GM23248 (cell line): ENCODE results near the gene UNC119B. TPM values are rescaled to one million over a fixed set of nuclear protein-coding genes. Genes with fewer than 3 reads are reported as not detected.
"Not testable (repeated sequence)": the region's sequence is repeated elsewhere in the genome, so short reads cannot be mapped to it uniquely, and the experiment has no call there.

Experiments
- DNase-seq: peaks from one replicate; pipeline ENCODE4 v3.0.0-alpha.2; 2015
- H2AFZ ChIP-seq: fragments of 200-600 bp; sonication (generic); 2 replicates; pipeline ENCODE4 v1.6.1; 2016; ENCODE audit warnings: antibody characterized with exemption
- H3F3A ChIP-seq: fragments of 200-600 bp; sonication (generic); 2 replicates; pipeline ENCODE4 v1.6.1; 2016; ENCODE audit warnings: mild to moderate bottlenecking, antibody characterized with exemption, mixed run types; ENCODE audit not compliant: insufficient read depth
- H3K27ac ChIP-seq: fragments of 200-600 bp; sonication (generic); 2 replicates; pipeline ENCODE4 v1.5.1; 2016; ENCODE audit warnings: mild to moderate bottlenecking
- H3K27me3 ChIP-seq: fragments of 200-600 bp; sonication (generic); replicated peaks from 2 replicates; pipeline ENCODE4 v1.6.1; 2016; ENCODE audit warnings: mild to moderate bottlenecking; ENCODE audit not compliant: insufficient read depth
- H3K36me3 ChIP-seq: fragments of 200-600 bp; sonication (generic); 2 replicates; pipeline ENCODE4 v1.6.1; 2016; ENCODE audit warnings: low read depth, mild to moderate bottlenecking
- H3K4me1 ChIP-seq: fragments of 200-600 bp; sonication (generic); 2 replicates; pipeline ENCODE4 v1.6.1; 2016; ENCODE audit warnings: mild to moderate bottlenecking; ENCODE audit not compliant: insufficient read depth
- H3K4me2 ChIP-seq: fragments of 200-600 bp; sonication (generic); one replicate; pipeline ENCODE4 v1.6.1; 2016; ENCODE audit warnings: mild to moderate bottlenecking; ENCODE audit not compliant: unreplicated experiment
- H3K4me3 ChIP-seq: fragments of 200-600 bp; sonication (generic); 2 replicates; pipeline ENCODE4 v1.5.1; 2016; ENCODE audit warnings: mild to moderate bottlenecking
- H3K79me2 ChIP-seq: fragments of 200-600 bp; sonication (generic); 2 replicates; pipeline ENCODE4 v1.6.1; 2016; ENCODE audit warnings: mild to moderate bottlenecking; ENCODE audit not compliant: insufficient read depth
- H3K9ac ChIP-seq: fragments of 200-600 bp; sonication (generic); 2 replicates; pipeline ENCODE4 v1.6.1; 2016; ENCODE audit warnings: mild to moderate bottlenecking
- H3K9me2 ChIP-seq: fragments of 200-600 bp; sonication (generic); 2 replicates; pipeline ENCODE4 v1.6.1; 2016; ENCODE audit warnings: mixed run types, mild to moderate bottlenecking, moderate library complexity; ENCODE audit not compliant: insufficient read depth
- H3K9me3 ChIP-seq: fragments of 200-600 bp; sonication (generic); one replicate; pipeline ENCODE4 v1.6.1; 2017; ENCODE audit warnings: low read depth
- H4K20me1 ChIP-seq: fragments of 200-600 bp; sonication (generic); 2 replicates; pipeline ENCODE4 v1.6.0; 2016; ENCODE audit not compliant: insufficient read depth
- EZH2 ChIP-seq: fragments of 200-600 bp; sonication (generic); IDR thresholded peaks from 2 replicates; pipeline ENCODE4 v1.6.1; 2018; ENCODE audit warnings: antibody characterized with exemption, mild to moderate bottlenecking; ENCODE audit not compliant: insufficient read depth, poor library complexity, severe bottlenecking
- EZH2phosphoT487 ChIP-seq: fragments of 200-600 bp; sonication (generic); IDR thresholded peaks from 2 replicates; pipeline ENCODE4 v1.6.1; 2018; ENCODE audit warnings: antibody characterized with exemption, moderate library complexity, mild to moderate bottlenecking, low read depth; ENCODE audit not compliant: insufficient read depth
- WGBS, 2 experiments: methylation state at CpG; one replicate each; pipeline ENCODE4 v1.1.6; 2015 to 2017; ENCODE audit warnings: low lambda C conversion rate in 2 of 2, low coverage in 1 of 2; ENCODE audit errors: missing lambda C conversion rate in 2 of 2; 5-methylcytosine and 5-hydroxymethylcytosine counted together
- in situ Hi-C: fragments of 300-500 bp; cut with MboI; formaldehyde crosslinking; loops from 2 replicates; pipeline ENCODE4 v1.15.0; 2020
- polyA plus RNA-seq: library from polyadenylated mRNA; unstranded; fragments of >200 nt; fragmentation: Nextera tagmentation; extraction: Ambion mirVana; gene quantifications from 2 replicates; pipeline ENCODE4 v1.2.1, GENCODE V29; 2016
- total RNA-seq: library from RNA; depleted of rRNA; stranded (reverse); fragments of >200 nt; shearing (Covaris generic); gene quantifications from 2 replicates; pipeline ENCODE4 v1.2.3, GENCODE V29; 2014

UNC119B gene
- total and polyA plus RNA-seq, 2 experiments from 2014 or later, result 7.6 to 22.4 TPM

DNA sequence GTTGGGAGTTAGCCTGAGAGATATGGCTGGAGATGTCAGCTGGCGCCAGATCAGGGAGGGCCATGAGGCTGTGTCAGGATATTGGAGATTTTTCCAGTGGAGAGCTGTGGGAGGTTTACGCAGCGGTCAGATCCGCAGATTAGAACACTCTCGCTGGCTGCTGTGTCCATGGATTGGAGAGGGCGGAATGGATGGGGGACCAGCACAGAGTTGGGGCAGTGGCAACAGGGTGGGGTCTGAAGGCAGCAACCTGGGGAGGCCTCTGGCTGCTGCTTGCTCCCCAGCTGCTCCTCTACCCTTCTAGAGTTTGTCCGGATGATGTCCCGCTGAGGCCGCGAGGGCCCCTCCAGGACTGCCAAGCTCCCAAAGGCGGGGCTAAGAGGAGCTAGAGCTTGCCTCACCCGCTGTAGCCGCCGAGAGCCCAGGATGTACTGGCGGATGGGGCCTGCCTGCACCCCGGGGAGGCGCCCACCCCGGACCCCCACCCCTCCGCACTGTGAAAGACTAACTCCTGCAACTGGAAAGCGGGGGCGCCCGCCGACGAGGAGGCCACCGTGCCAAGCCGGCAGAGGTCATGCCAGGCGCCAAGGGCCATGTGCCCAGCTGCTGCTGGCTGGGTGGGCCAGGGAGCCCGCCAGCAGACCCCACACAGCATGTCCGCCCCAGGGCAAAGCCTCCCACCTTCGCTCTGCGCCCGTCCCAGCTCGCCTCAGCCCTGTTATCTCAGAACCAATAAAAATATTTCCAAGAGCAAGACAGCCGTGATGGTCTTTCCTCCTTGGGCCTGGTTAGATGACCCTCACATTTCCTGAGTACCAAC is 43.5 kb upstream of the UNC119B start:
- no peaks in the 10 kb centered on the region for H4K20me1 ChIP-seq
- no peak overlapping the region for H3K27ac ChIP-seq
- no peak overlapping the region for H2AFZ ChIP-seq
- H3K79me2 ChIP-seq, result no peaks in the 10 kb centered on the region
- H3K9me3 ChIP-seq, result no peaks in the 10 kb centered on the region
- no peaks in the 10 kb centered on the region for H3K36me3 ChIP-seq
- WGBS, 2 experiments, result 87 to 91% methylated on average over 28 to 34 of the region's 34 CpGs
- no peak overlapping the region for H3K4me3 ChIP-seq
- peaks cover 4% of the 10 kb centered on the region; the same call in 1 of the 2 replicates for H3K27me3 ChIP-seq
- no peaks in the 10 kb centered on the region for H3K9me2 ChIP-seq
- TF ChIP-seq EZH2, result no peak
- no peak for TF ChIP-seq EZH2phosphoT487
- in situ Hi-C loops, result no loop called here
- H3K9ac ChIP-seq, result no peak overlapping the region
- H3F3A ChIP-seq, result no peaks in the 10 kb centered on the region
- H3K4me1 ChIP-seq, result no peaks in the 10 kb centered on the region
- no peak for DNase-seq
- no peak overlapping the region for H3K4me2 ChIP-seq

DNA sequence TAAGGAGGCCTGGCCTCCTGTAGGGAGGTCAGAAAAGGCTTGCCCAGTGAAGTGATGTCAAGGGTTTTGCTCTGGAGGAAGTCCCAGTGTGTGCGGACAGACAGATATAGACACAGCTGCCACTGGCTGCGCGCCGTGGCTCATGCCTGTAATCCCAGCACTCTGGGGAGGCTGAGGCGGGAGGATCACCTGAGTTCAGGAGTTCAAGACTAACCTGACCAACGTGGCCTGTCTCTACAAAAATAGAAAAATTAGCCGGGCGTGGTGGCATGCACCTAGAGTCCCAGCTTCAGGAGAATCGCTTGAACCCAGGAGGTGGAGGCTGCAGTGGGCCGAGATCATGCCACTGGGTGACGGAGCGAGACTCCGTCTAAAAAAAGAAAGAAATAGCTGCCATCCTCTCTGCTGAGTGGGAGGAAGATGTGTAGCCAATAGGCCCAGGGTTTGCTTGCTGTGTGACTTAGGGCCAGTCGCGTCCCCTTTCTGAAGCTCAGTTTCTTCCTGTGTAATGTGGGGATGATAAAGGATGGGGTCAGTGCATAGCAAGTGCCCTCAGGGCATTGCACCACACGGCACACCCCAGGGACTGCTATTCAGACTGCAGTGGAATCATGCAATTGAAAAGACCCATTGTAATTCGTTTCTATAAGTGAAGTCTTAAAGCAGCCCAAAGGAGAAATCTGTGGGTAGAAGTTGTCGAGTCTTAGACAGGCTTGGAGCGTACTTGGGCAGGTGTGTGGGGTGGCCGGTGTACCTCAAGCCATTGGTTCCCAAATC is 42.0 kb upstream of the UNC119B start:
- Histone ChIP-seq H3K36me3 (no peaks in the 10 kb centered on the region), H3K79me2 (no peaks in the 10 kb centered on the region), H3K9me3 (no peaks in the 10 kb centered on the region), H3K4me3 (no peak overlapping the region), H2AFZ (no peak overlapping the region), H3K4me2 (no peak overlapping the region), H3K9me2 (no peaks in the 10 kb centered on the region), H3K9ac (no peak overlapping the region), H4K20me1 (no peaks in the 10 kb centered on the region), H3K27ac (no peak overlapping the region), H3K27me3 (peaks cover 4% of the 10 kb centered on the region; the same call in 1 of the 2 replicates), H3K4me1 (no peaks in the 10 kb centered on the region), H3F3A (no peaks in the 10 kb centered on the region)
- WGBS, 2 experiments, result 84 to 85% methylated on average over 20 of the region's 20 CpGs
- in situ Hi-C loops, result no loop called here
- DNase-seq, result no peak
- no peak for TF ChIP-seq EZH2
- TF ChIP-seq EZH2phosphoT487, result no peak

- Histone ChIP-seq H3K27me3 (peaks cover under 1% of the 10 kb centered on the region; the same call in 1 of the 2 replicates), H3K4me2 (no peak overlapping the region), H3K36me3 (no peaks in the 10 kb centered on the region), H3K79me2 (no peaks in the 10 kb centered on the region), H3K27ac (no peak overlapping the region), H3K9me3 (no peaks in the 10 kb centered on the region), H3K9ac (no peak overlapping the region), H3F3A (no peaks in the 10 kb centered on the region), H2AFZ (peak overlapping the region; percentile 66), H3K9me2 (no peaks in the 10 kb centered on the region), H4K20me1 (no peaks in the 10 kb centered on the region), H3K4me1 (no peaks in the 10 kb centered on the region), H3K4me3 (peak overlapping the region; percentile 24; the same call in 1 of the 2 replicates)
- in situ Hi-C loops, result no loop called here
- peak; percentile 83 for DNase-seq
- no peak for TF ChIP-seq EZH2
- TF ChIP-seq EZH2phosphoT487, result no peak
- WGBS, 2 experiments, result 16 to 19% methylated on average over 15 to 19 of the region's 19 CpGs
Observed at GRCh38 chr12:120668868-120669840, 41.1 kb upstream of the UNC119B start.

- H3K27me3 ChIP-seq, H3K27ac ChIP-seq, H3K9me3 ChIP-seq, H3K4me2 ChIP-seq, in situ Hi-C loops, H3K9ac ChIP-seq, DNase-seq, H4K20me1 ChIP-seq, H3F3A ChIP-seq, H3K9me2 ChIP-seq, H3K36me3 ChIP-seq, H3K79me2 ChIP-seq, H3K4me1 ChIP-seq, H2AFZ ChIP-seq, H3K4me3 ChIP-seq: not testable (repeated sequence)
- WGBS, 2 experiments, result 88 to 90% methylated on average over 6 of the region's 6 CpGs
Observed at GRCh38 chr12:120670237-120670636, 40.0 kb upstream of the UNC119B start.
